Ishikawa (cell line): Measurements from ENCODE around the gene JPH3.

ENCODE experiments used
- CEBPB ChIP-seq: IDR thresholded peaks from 2 replicates; pipeline ENCODE4 v1.6.1; 2012
- CREB1 ChIP-seq: IDR thresholded peaks from 2 replicates; pipeline ENCODE4 v1.6.1; 2012; ENCODE audit warnings: low read depth
- EGR1 ChIP-seq: IDR thresholded peaks from 2 replicates; pipeline ENCODE4 v1.6.1; 2012
- EP300 ChIP-seq: IDR thresholded peaks from 2 replicates; pipeline ENCODE4 v1.6.1; 2012; ENCODE audit warnings: borderline replicate concordance
- RAD21 ChIP-seq: IDR thresholded peaks from 2 replicates; pipeline ENCODE4 v1.6.1; 2012; ENCODE audit warnings: low read depth
- TAF1 ChIP-seq: IDR thresholded peaks from 2 replicates; pipeline ENCODE4 v1.6.1; 2012; ENCODE audit warnings: low read depth, mild to moderate bottlenecking
- TEAD4 ChIP-seq: IDR thresholded peaks from 2 replicates; pipeline ENCODE4 v1.6.1; 2012
- YY1 ChIP-seq: IDR thresholded peaks from 2 replicates; pipeline ENCODE4 v1.6.1; 2012; ENCODE audit warnings: low read depth
- ZBTB7A ChIP-seq: IDR thresholded peaks from 2 replicates; pipeline ENCODE4 v1.6.1; 2012; ENCODE audit warnings: low read depth
- TF ChIP-seq, protein P1 (sequence below): IDR thresholded peaks from 2 replicates; pipeline ENCODE4 v1.6.1; 2012; ENCODE audit warnings: low read depth, mild to moderate bottlenecking
- TF ChIP-seq, protein P2 (sequence below): IDR thresholded peaks from 2 replicates; pipeline ENCODE4 v1.6.1; 2012
- TF ChIP-seq, protein P3 (sequence below): IDR thresholded peaks from 2 replicates; pipeline ENCODE4 v1.6.1; 2012

DNA sequence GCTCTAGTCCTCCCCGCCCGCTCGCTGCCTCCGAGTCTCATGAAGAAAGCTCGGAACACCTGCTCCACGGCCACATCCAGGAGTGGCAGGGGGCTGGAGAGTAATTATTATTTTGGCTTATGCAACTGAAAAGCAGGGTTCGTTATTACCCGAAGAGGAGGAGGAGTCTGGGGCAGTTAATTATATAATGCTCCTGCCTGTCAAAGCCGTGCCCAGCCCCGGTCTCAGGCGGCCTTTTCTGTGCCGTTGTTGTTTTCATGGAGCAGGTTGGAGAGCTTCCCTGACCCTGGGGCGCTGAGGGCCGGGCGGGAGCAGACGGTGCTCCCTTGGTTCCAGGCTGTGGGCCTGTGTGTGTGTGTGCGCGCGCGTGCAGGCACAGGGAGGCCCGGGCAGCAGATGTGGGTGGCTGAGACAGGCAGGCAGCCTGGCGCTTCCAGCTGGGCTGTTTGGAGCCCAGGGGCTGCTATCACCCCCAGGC lies 2.4 kb downstream of the JPH3 start:
- TF ChIP-seq TAF1 (no peak), EGR1 (no peak), YY1 (no peak), CEBPB (no peak), EP300 (no peak), ZBTB7A (no peak), RAD21 (no peak), TEAD4 (no peak), CREB1 (no peak)
- TF ChIP-seq, protein P1, sequence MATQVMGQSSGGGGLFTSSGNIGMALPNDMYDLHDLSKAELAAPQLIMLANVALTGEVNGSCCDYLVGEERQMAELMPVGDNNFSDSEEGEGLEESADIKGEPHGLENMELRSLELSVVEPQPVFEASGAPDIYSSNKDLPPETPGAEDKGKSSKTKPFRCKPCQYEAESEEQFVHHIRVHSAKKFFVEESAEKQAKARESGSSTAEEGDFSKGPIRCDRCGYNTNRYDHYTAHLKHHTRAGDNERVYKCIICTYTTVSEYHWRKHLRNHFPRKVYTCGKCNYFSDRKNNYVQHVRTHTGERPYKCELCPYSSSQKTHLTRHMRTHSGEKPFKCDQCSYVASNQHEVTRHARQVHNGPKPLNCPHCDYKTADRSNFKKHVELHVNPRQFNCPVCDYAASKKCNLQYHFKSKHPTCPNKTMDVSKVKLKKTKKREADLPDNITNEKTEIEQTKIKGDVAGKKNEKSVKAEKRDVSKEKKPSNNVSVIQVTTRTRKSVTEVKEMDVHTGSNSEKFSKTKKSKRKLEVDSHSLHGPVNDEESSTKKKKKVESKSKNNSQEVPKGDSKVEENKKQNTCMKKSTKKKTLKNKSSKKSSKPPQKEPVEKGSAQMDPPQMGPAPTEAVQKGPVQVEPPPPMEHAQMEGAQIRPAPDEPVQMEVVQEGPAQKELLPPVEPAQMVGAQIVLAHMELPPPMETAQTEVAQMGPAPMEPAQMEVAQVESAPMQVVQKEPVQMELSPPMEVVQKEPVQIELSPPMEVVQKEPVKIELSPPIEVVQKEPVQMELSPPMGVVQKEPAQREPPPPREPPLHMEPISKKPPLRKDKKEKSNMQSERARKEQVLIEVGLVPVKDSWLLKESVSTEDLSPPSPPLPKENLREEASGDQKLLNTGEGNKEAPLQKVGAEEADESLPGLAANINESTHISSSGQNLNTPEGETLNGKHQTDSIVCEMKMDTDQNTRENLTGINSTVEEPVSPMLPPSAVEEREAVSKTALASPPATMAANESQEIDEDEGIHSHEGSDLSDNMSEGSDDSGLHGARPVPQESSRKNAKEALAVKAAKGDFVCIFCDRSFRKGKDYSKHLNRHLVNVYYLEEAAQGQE, result no peak
- TF ChIP-seq, protein P2, sequence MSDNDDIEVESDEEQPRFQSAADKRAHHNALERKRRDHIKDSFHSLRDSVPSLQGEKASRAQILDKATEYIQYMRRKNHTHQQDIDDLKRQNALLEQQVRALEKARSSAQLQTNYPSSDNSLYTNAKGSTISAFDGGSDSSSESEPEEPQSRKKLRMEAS, result no peak
- TF ChIP-seq, protein P3, sequence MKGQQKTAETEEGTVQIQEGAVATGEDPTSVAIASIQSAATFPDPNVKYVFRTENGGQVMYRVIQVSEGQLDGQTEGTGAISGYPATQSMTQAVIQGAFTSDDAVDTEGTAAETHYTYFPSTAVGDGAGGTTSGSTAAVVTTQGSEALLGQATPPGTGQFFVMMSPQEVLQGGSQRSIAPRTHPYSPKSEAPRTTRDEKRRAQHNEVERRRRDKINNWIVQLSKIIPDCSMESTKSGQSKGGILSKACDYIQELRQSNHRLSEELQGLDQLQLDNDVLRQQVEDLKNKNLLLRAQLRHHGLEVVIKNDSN, result no peak
